Activated CD8-positive, alpha-beta memory T cell treated with anti-CD3 and anti-CD28 coated beads for 48 hours (primary cell): ENCODE results near the gene PPARD.

Experiments used
- DNase-seq, 3 experiments: peaks; one replicate each; pipeline ENCODE4 v3.0.0-alpha.2; 2020; ENCODE audit warnings: low read depth in 2 of 3, low spot score in 2 of 3

The PPARD gene

DNA sequence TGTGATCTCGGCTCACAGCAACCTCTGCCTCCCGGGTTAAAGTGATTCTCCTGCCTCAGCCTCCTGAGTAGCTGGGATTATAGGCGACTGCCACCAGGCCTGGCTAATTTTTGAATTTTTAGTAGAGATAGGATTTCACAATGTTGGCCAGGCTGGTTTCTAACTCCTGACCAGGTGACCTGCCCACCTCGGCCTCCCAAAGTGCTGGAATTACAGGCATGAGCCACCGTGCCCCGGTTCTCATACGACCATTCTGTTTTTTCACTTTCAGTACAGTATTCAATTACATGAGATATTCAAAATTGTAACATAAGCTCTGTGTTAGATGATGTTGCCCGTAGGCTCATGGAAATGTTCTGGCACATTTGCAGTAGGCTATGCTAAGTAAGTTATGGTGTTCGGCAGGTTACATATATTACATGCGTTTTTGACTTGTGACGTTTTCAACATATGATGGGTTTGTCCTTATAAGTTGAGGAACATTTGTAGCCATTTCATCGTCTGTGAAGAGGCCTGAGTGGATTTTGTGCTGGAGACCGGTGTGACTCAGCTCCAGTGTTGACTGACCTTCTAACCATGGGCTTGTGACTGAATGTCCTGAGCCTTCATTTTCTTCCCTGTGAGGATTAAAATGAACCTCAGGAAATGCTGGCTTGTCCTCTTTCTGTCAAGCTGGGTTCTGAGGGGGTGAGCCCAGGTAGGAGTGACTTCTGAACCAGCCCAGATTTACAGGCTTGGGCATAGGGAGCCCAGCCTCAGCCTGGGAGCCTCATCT lies 12.2 kb downstream of the PPARD start:
- no peak for DNase-seq

DNA sequence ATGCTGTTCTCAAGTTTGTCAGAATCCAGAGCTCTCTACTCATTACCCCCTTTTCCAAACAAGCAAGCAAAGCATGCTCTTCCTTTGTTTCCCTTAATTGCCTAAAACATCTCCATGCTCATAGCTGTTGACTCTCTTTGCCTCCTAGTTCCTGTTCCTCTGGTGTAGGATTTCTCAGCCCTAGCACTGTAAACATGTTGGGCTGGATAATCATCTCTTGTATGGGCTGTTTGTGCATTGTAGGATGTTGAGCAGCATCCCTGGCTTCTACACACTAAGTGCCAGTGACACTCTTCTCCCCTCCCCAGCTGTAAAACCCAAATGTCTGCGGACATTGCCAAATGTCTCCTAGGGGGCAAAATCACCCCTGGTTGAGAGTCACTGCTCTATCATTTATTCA lies 14.0 kb downstream of the PPARD start:
- no peak for DNase-seq

DNA sequence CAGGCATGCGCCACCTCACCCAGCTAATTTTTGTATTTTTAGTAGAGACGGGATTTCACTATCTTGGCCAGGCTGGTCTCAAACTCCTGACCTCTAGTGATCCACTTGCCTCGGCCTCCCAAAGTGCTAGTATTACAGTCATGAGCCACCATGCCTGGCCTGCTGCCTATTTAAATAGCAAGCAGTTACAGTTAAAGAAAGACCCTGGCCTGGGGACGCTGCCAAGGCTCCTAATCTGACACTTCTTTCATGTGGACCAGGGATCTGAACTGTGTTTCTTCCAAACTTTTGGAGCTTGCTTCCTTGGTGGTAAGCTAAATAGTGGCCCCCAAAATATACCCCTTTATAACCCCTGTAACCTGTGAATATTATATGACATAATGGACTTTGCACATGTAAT lies 15.3 kb downstream of the PPARD start:
- DNase-seq, result no peak

DNA sequence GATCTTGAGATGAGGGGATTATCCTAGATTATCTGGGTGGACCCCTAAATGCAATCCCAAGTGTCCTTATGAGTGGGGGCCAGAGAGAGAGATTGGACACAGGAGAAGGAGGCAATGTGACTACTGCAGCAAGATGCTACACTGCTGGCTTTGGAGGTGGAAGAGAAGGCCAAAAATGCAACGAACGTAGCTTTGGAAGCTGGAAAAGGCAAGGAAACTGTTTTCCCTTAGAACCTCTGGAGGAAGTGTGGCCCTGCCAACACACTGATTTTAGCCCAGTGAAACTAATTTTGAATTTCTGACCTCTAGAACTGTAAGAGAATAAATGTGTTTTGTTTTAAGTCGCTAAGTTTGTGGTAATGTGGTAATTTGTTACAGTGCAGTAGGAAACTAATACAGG lies 15.7 kb downstream of the PPARD start:
- no peak for DNase-seq

DNA sequence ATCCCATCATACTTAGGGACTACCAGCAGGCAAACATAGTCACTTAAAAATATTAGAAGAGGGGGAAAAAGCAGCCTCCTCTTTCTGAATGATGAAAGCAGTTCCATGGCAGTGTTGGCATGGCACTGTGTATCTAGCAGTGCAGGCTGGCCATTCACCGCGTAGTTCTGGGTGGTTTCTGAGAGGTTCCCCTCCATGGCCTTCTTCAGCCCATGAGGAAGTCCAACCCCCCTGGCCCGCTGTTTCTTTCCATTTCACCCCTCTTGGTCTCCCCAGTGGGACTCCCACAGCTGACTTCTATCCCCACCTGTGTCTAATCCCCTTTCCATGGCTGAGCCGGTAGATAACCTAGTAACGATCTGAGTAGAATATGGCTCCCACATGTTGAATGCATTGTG lies 17.0 kb downstream of the PPARD start:
- no peak for DNase-seq

DNA sequence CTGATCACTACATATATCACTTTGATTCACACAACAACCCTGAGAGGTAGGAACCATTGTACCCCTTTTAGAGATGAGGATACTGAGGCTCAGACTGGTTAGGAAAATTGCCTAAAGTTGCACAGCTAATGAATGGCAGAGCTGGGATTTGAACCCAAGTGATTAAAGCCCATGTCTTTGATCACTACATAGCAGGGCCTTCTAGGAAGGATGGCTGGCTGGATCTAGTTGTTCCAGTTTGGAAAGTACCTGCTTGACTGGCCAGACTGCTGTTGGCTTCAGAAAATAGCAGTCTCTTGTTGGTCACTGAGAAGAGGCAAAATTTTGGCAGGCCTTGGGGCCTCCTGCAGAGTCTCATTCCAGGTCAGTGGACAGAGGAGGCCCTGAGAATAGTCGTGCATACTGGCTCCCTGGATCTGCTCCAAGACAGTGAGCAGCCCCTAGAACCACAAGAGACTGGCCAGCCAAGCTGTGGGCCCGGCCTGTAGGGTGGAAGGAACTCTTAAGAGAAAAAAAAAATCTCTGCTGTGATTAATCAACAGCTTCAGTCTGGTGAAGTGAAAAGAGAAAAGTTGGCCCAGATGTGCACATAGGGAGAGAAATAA lies 17.5 kb downstream of the PPARD start:
- no peak for DNase-seq

DNA sequence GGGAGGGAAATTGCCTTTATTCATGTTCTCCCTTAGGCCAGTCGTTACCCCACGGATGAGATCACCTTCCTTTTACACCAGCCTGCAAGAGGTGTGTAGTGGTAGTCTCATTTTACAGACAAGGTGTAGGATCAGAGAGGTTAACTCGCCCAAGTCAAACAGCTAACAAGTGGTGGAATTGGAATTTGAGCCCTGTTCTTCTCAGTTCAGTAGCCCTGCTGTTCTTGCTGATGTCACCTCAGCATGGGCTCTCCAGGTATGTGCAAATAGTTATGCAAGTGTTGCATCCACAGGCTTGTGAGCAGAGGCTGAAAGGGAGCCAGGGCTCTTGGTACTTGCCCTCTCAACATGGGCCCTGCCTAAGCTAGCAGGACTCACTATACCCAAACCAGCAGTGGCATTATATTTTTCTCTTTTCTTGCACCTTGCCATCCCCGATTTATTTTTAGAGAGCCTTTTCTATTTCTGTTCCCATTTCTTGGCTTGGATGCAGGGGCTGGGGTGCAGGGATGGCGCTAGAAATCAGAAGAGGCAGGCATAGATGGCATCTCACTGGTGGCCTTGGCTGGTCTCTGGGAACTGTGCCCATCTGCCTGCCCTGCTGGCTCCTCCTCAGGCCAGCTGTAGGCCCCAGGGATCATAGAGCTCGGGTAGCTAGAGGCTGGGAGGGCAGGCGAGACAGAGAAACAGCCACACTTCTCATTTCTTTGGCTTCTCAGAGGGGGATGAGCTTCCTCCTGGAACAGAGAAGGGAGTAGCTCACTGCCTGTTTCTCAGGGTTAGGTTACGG lies 18.2 kb downstream of the PPARD start:
- DNase-seq, result no peak

DNA sequence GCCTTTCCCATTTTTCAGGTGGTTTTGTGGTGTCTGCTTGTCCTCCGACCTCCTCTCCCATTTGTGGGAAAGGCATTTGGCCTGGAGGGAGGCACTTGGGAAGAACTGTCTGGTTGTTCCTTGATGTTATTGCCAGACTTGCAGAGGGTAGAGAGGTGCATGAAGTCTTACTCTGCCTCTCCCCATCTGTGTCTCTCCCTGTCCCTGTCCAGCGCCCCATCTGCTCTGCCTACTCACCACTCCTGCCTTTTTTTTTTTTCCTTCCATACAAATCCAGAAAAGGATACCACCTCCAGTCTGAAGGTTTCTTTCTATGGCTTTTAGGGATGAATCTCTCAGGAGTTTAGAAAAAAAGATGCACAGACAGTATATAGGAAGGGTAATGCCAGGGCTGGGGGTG lies 19.8 kb downstream of the PPARD start:
- no peak for DNase-seq

DNA sequence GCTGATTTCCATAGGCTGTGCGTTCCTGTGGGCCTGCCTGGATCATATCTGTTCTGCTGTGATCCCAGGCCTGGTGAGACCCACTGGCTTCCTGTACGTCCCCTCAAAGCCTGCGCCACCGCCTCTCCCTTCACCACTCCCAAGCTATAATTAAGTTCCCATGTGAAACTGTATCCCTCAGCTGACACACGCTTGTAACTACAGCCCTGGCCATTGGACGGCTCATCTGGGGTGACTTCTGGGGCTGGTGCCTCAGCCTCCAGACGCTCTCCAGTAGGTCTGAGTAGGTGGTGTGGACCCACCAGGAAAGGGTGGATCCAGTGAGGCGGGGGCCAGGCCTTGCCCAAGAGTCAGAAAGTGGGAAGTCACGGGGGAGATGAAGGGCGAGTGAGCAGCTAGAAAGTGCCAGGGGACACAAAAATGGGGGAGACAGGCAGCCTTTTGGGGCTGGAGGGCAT lies 21.0 kb downstream of the PPARD start:
- no peak for DNase-seq

DNA sequence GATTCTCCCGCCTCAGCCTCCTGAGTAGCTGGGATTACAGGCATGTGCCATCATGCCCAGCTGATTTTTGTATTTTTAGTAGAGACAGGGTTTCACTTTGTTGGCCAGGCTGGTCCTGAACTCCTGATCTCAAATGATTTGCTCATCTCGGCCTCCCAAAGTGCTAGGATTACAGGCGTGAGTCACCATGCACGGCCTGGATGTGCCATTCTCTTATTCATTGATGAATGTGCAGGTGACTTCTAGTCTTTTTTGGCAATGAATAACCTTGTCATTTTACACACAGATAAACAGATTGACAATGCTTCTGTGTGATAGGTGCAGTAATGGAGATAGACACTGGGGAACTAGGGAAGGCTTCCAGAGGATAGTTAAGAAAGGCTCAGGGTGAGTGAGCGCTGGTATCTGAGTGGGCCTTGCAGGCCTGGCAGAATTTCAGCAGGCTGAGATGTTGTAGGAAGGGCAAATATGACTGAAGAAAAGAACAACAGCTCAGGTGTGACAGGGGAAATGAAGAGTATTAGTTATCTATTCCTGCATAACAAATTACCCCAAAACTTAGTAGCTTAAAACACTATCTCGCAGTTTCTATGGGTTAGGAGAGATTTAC lies 23.3 kb downstream of the PPARD start:
- DNase-seq, result no peak

DNA sequence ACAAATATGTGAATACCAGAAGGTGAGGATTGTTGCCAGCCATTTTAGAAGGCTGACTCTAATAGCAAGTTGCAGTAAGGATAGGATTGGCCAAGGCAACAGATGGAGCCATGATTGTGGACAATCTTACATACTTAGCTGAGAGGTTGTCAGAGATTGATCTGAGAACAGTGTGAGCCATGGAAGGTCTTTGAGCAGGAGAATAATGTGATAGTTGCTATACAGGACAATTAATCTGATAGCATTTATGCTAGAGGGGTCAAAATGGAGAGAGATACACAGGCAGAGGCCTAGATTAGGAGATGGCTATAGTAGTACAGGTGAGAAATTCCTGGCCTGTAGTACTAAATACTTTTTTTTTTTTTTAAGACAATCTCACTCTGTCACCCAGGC lies 23.8 kb downstream of the PPARD start:
- no peak for DNase-seq

DNA sequence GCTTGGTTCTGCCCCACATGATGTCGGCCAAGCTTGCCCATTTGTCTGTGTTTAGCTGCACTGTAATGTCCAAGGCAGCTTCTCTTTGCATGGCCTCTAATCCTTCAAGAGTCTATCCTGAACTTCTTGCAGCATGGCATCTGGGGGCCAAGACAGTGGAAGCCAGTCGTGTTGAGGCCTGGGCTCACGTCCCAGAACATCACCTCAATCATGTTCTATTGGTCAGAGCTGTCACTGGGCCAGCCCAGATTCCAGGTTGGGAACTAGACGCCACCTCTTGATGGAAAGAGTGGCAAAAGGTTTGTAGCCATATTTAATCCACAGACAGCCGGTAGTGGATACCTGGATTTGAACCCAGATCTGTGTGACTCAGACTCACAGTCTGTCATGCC lies 25.3 kb downstream of the PPARD start:
- DNase-seq, result no peak

DNA sequence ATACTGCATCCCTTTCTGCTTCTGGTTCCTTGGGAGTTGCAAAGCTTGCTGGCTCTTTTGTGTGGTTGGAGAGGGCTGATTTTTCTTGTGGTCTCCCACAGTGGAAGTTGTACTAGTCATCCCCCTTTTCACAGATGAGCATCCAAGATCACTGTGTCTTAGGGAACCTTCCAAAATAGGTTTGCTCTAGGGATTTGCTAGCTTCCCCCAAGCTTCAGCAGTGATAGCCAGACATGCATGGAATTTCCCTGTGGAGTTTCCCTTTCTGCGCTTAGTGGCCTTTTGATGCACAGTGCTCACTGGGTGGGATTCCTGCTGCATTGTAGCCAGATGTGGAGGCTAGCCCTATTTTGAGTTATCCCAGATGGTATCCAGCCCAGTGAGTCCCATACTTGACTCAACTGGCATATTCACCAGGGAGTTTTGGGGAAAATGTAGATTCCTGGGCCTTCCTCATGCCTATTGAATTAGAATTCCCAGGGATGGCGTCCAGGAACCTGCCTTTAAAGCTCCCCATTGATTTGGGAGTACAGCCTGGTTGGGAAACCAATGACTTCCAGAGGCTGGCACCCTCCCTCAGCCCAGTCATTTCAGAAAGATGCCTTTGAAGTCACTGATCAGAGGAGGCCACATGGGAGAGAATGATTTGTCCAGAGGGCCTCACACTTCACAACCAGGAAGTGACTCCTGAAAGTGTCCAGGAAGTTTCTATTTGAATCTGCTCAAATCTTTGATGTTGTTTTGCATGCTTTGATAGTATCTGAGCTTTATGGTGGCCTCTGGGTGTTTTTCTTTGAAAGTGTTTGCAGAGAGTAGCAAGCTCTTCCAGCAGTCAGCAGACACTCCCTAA lies 25.9 kb downstream of the PPARD start:
- DNase-seq, result no peak

DNA sequence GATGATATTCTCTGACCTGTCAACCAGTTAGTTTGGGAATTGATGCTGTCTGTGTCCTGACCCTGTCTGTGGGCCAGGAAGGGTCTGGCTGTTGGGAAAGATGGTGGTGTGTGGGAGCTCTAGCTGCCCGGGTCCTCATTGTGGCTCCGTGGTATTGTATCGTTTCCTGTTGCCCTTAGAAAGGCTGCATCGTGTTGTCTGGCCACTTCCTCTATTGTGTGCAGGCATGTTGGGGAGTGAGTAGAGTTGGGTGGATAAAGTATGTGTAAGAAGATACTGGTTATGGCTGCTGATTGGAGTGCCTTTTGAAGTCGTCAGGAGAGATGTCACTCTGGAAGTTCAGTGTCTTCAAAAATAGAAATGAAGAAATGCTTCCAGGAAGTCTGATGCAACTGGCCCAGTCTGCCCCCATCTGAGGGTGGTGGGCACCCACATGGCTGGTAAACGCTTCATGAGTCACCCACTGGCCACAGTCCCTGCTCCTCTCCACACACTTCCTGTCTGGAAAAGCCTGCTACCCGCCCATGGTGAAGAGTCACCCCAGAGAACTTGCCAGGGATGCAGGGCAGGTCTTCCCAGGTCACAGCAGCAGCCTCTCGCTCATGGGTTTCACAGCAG lies 27.9 kb downstream of the PPARD start:
- DNase-seq, result peak in 2 of 3 experiments; percentile 23 to 31

DNA sequence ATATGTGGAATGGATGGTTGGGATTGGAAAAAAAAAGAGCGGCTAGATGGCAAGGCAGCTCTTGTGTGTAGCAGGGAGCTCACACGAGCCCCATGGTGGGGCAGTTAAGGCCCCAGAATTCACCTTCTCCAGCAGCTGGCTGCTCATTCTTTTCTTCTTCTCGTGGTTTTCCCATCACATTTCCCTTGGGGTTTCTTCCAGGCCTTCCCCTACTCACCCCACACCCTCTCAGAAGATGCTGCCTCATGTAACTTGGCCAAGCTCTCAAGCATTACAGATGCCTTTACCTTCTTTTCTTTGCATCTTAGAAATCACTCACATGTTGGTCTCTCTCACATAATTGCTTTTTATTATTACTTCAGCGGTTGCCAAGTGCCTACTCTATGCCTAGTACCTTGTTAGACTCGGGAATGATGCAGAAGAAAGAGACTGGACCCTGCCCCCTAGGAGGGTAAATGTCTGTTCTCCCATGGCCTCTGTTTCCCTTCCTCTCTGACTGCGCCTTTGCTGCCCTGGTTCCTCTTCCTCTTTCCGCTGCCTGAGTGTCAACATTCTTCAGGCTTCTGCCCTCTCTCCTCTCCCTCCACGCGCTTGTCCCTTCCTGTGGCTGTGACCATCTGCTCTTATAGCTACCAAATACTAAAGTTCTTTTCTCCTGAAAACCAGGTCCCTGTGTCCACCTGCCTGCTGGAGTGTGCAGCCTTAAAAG lies 28.6 kb downstream of the PPARD start:
- no peak for DNase-seq

DNA sequence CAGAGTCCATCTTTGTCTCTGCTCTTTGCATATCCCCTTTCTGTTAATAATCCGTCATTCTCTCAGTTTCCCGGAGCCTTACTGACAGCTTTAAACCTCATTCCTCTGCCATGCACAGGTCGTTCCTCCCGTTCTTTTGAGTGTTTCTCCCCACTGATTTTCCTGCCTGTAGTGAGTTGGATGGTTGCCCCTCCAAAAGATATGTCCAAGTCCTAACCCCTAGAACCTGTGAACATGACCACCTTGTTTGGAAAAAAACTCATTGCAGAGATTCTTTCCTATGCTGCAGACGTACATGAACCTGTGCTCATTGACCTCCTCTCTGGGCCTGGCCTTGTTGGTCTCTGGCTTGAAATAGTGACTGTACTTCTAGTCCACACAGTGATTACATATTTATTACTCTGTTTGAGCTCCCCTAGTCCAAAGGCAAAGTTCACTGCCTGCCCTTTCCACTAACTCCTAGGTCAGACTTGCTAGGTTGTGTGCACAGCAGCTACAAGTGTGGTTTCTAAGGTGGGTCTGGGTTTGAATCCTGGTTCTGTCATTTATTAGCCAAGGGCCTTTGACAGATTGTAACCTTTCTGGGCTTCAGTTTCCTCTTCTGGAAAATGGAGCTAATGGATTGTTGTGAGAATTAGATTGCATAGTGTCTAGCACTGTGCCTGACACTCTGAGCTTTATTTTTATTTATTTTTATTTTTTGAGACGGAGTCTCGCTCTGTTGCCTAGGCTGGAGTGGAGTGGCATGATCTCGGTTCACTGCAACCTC lies 29.3 kb downstream of the PPARD start:
- DNase-seq, result no peak

DNA sequence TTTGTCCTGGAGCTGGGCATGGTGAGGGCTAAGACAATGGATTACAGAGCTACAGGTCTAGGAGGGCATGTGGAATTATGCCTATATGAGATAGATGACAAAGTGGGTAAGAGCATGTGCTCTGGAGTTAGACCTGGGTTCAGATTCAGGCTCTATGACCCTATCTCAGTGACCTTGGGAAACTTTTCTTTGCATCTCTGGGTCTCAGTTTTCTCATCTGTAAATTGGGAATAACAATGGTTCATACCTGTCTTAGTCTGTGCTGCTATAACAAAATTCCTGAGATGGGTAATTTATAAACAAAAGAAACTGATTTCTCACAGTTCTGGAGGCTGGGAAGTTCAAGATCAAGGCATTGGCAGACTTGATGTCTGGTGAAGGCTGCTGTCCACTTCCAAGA lies 30.3 kb downstream of the PPARD start:
- no peak for DNase-seq

DNA sequence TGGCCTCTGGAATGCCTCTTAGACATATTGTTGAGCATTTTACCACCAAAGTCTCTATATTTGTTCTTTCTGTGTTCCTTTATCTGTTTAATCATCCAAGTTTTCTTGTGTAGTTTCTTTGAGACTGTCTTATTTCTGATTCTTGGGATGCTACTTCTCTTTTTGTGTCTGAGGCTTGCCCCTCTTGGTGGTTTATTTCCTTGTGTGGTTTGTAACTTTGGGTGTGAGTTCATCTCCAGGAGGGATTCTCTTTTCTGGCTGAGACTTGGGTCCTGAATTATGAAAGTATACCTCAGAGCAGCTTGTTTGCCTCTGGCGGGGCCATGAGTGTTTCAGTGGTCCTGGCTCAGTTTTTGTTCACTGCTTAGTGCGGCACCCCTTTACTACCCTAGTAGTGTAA lies 33.9 kb downstream of the PPARD start:
- DNase-seq, result no peak

DNA sequence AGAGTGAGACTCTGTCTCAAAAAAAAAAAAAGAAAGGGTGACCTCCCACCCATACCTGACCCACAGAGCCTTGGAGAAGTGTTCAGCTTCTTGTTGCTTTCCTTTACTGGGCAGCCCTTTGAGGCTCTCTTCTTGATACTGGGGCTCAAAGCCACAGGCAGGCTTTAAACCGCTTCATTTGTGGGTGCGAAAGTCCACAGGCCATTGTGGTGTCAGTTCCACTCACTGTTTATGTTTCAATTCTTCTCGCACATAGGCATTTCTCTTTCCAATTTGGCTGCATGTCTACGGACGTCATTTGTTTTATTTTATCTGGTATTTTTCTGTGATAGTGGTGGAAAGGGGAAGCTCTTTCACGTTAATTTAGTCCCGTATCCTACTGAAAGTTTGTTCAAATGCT lies 34.6 kb downstream of the PPARD start:
- no peak for DNase-seq
